Dendritic cell treated with granulocyte-macrophage colony-stimulating factor and Interleukin-4, amounts not matched to agents 40 ng/mL and 50 ng/mL, for 4 days (primary cell): ENCODE measurements around the gene CPN2.

ENCODE experiments used
- H3K27ac Mint-ChIP-seq: one replicate; pipeline ENCODE4 v1.8.0; 2022; ENCODE audit warnings: mild to moderate bottlenecking, mixed read lengths
- H3K27me3 Mint-ChIP-seq: one replicate; pipeline ENCODE4 v1.8.0; 2022; ENCODE audit warnings: mild to moderate bottlenecking, mixed read lengths
- H3K36me3 Mint-ChIP-seq: one replicate; pipeline ENCODE4 v1.8.0; 2022; ENCODE audit warnings: low read depth, mixed read lengths
- H3K4me1 Mint-ChIP-seq: one replicate; pipeline ENCODE4 v1.8.0; 2022; ENCODE audit warnings: low read depth, mixed read lengths
- H3K4me3 Mint-ChIP-seq: one replicate; pipeline ENCODE4 v1.8.0; 2022; ENCODE audit warnings: mild to moderate bottlenecking, moderate library complexity, mixed read lengths
- H3K9me3 Mint-ChIP-seq: one replicate; pipeline ENCODE4 v1.8.0; 2022; ENCODE audit warnings: mixed read lengths
- intact Hi-C: fragments of 100-400 bp; cut with micrococcal nuclease; formaldehyde crosslinking; loops from one replicate; pipeline ENCODE4 v1.15.0; 2022

The CPN2 gene

GRCh38 chr3:194304186-194304917, 46.8 kb downstream of the CPN2 start:
- no peaks in the 10 kb centered on the region for H3K9me3 Mint-ChIP-seq
- intact Hi-C loops: no loop called here
- H3K27ac Mint-ChIP-seq: no peak overlapping the region
- H3K4me1 Mint-ChIP-seq: no peaks in the 10 kb centered on the region
- peaks cover 44% of the 10 kb centered on the region for H3K27me3 Mint-ChIP-seq
- H3K36me3 Mint-ChIP-seq: no peaks in the 10 kb centered on the region
- H3K4me3 Mint-ChIP-seq: no peak overlapping the region

GRCh38 chr3:194303749-194304148, 47.4 kb downstream of the CPN2 start:
- H3K27me3 Mint-ChIP-seq: peaks cover 41% of the 10 kb centered on the region
- intact Hi-C loops: no loop called here

GRCh38 chr3:194301730-194302129, 49.4 kb downstream of the CPN2 start:
- no peaks in the 10 kb centered on the region for H3K36me3 Mint-ChIP-seq
- no peaks in the 10 kb centered on the region for H3K9me3 Mint-ChIP-seq
- no peaks in the 10 kb centered on the region for H3K4me1 Mint-ChIP-seq
- H3K4me3 Mint-ChIP-seq: no peak overlapping the region
- no peak overlapping the region for H3K27ac Mint-ChIP-seq
- H3K27me3 Mint-ChIP-seq: peaks cover 44% of the 10 kb centered on the region
- intact Hi-C loops: no loop called here

More at GRCh38 chr3:194303749-194304148, 47.4 kb downstream of the CPN2 start:
- no peaks in the 10 kb centered on the region for H3K36me3 Mint-ChIP-seq
- H3K4me1 Mint-ChIP-seq: no peaks in the 10 kb centered on the region
- no peak overlapping the region for H3K27ac Mint-ChIP-seq
- no peaks in the 10 kb centered on the region for H3K9me3 Mint-ChIP-seq
- no peak overlapping the region for H3K4me3 Mint-ChIP-seq

DNA sequence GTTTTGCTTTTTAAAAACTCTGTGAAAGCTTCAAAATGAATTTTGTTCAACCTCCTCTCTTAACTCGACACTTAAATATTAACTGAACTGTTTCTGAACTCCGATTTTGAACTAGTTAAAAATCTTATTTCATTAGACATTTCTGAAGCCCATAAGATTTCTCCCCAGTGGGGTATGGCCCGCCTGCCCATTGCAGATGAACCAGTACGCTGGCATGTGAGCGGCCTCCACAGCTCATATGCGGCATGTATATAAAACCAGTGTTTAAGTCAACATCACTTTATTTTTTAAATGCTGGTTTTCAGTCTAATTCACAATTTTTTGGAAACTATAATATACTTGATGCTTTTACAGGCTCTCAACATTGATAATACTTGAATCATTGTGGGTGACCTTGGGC, 50.2 kb downstream of the CPN2 start:
- intact Hi-C loops: no loop called here
- Mint-ChIP-seq H3K27me3 (peaks cover 41% of the 10 kb centered on the region), H3K4me1 (no peaks in the 10 kb centered on the region), H3K9me3 (no peaks in the 10 kb centered on the region), H3K4me3 (no peak overlapping the region), H3K36me3 (no peaks in the 10 kb centered on the region), H3K27ac (no peak overlapping the region)

- Mint-ChIP-seq H3K36me3 (no peaks in the 10 kb centered on the region), H3K27me3 (peaks cover 40% of the 10 kb centered on the region), H3K27ac (no peak overlapping the region), H3K4me3 (no peak overlapping the region), H3K9me3 (no peaks in the 10 kb centered on the region), H3K4me1 (no peaks in the 10 kb centered on the region)
- intact Hi-C loops: no loop called here
Measured at GRCh38 chr3:194300382-194300758, 50.8 kb downstream of the CPN2 start.

GRCh38 chr3:194298331-194299227, 52.5 kb downstream of the CPN2 start:
- no peaks in the 10 kb centered on the region for H3K4me1 Mint-ChIP-seq
- no peaks in the 10 kb centered on the region for H3K9me3 Mint-ChIP-seq
- no peak overlapping the region for H3K4me3 Mint-ChIP-seq
- H3K27ac Mint-ChIP-seq: no peak overlapping the region
- intact Hi-C loops: no loop called here
- peaks cover 37% of the 10 kb centered on the region for H3K27me3 Mint-ChIP-seq
- H3K36me3 Mint-ChIP-seq: no peaks in the 10 kb centered on the region

DNA sequence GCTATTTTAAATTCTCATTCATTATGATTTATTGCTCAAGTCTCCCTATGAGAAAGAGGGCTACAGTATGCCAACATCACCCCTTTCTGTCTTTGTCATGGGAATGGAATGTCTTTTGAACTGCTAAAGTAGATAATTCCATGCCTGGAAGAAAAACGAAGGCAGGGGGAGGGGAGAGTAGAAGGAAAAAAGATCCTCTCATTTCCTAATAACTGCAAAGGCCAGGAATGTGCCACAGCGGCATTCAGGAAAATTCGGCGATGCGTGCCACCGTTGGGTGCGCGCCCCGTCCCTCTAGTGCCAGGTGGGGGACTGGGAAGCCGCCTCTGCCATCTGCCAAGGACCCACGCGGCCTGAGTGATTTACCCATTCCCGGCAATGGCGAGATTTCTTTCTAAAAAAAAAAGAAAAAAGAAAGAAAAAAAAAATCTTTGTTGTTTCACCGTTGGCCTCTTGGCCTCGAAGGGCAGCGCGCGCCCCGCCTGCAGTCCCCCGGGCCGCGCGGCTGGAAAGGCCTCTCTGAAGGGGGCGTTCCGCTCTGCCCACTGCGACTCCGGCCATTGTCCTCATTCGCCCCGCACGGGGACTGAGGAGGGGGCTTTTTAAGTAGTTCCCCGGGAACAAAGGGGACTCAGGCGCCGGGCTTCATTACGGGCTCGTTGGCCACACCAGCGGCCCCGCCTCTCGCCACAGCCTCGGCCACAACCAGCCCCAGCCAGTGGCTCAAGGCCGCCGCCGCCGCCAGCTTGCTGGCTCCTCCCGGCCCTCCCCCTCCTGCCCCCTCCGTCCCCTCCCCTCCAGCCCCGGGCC, 54.5 kb downstream of the CPN2 start:
- H3K4me3 Mint-ChIP-seq: no peak overlapping the region
- H3K4me1 Mint-ChIP-seq: no peaks in the 10 kb centered on the region
- no peak overlapping the region for H3K27ac Mint-ChIP-seq
- intact Hi-C loops: no loop called here
- H3K9me3 Mint-ChIP-seq: no peaks in the 10 kb centered on the region
- no peaks in the 10 kb centered on the region for H3K36me3 Mint-ChIP-seq
- H3K27me3 Mint-ChIP-seq: peaks cover 45% of the 10 kb centered on the region

DNA sequence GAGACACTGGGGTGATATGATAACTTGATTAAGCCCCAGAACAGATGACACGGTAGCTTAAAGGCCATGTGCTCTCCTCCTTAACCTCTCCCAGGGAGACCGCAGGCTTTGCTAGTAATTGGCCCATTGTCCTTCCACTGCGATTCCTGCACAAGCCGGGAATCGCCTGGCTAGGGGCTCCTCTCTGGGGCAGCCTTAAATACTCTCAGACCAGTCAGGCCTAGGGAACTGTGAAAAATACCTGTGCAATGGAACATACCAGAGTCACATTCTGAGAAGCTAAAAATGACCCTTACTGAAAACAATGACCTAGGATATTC, 56.3 kb downstream of the CPN2 start:
- peaks cover 42% of the 10 kb centered on the region for H3K27me3 Mint-ChIP-seq
- no peaks in the 10 kb centered on the region for H3K9me3 Mint-ChIP-seq
- intact Hi-C loops: no loop called here
- H3K4me1 Mint-ChIP-seq: no peaks in the 10 kb centered on the region
- no peak overlapping the region for H3K27ac Mint-ChIP-seq
- no peaks in the 10 kb centered on the region for H3K36me3 Mint-ChIP-seq
- no peak overlapping the region for H3K4me3 Mint-ChIP-seq

DNA sequence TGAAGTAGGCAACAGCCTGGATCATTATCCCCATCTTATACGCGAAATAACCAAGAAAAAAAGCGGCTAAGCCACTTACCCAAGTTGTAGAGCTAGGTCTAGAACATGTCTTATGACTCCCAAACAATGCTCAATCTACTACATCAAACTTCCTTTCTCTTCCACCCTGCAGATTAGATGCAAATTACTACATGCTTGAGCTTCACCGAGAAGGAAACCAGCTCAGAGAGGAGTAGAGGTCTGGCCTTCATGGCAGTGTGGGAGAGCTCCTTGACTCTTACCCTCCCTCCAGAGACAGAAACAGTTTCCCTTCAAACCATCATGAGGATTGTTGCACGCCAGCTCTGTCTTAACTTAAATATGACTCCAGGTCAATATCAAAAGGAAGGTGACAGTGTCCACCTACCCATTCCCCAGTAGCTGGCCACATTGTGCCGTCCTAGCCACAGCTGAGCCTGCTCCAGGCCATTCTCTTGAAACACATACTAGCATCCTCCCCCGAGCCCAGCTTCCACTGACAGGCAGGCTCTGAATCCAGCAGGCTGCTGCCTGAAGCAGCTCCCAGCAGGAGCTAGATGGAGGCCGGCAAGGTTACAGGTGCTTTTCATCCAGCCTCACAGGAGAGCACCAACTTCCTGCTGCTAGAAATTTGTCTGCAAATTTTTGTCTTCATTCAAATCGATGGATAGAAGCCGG, 56.8 kb downstream of the CPN2 start:
- Mint-ChIP-seq H3K27ac (no peak overlapping the region), H3K27me3 (peaks cover 42% of the 10 kb centered on the region), H3K9me3 (no peaks in the 10 kb centered on the region), H3K4me1 (no peaks in the 10 kb centered on the region), H3K36me3 (no peaks in the 10 kb centered on the region), H3K4me3 (no peak overlapping the region)
- intact Hi-C loops: no loop called here

DNA sequence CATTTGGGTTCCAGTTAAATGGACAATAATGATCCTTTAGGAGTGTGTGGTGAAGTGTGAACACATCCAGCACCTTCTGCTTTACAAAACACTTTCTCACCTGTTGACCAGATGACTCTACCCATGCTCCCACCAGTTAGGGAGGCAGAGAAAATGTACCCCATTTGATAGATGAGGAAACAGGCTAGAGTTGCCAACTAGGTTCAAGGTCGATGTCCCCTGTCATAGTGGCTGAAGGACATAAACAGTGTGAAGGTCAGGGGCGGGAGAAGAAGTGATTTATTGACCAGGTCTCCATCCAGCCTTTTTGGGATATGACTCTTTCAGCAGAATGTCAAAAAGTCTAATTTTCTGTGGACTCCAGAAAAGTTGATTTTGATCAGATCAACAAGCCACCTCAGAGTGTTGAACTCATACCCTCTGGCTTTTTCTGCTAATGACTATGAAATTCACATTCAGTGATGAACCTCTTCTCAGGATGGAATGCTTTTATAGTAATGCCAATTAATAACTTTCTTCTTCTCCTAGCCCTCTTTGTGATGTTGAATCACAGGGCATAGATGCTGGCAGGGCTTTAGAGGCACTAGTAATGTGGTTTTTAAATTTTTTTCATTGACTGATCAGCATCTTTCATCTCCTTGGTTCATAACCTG, 57.5 kb downstream of the CPN2 start:
- H3K4me3 Mint-ChIP-seq: no peak overlapping the region
- intact Hi-C loops: no loop called here
- H3K27me3 Mint-ChIP-seq: peaks cover 40% of the 10 kb centered on the region
- H3K27ac Mint-ChIP-seq: no peak overlapping the region
- no peaks in the 10 kb centered on the region for H3K4me1 Mint-ChIP-seq
- H3K9me3 Mint-ChIP-seq: no peaks in the 10 kb centered on the region
- H3K36me3 Mint-ChIP-seq: no peaks in the 10 kb centered on the region

DNA sequence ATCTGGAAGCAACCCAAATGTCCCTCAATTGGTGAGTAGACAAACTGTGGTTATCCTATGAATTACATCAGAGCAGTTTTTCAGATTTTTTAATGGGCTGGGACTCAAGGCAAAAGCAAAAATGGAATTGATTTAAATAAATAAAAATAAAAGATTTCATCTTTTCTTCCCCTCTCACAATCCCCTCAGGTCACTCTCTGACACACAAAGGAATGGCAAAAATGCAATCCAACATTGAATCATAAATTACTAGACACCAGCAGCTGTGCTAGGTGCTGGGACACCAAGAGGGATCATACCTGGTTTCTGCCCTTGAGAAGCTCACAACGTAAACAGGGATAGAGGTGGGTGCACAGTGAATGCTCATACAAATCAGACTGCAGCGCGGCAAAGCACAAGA, 58.8 kb downstream of the CPN2 start:
- H3K27ac Mint-ChIP-seq: no peak overlapping the region
- no peaks in the 10 kb centered on the region for H3K9me3 Mint-ChIP-seq
- H3K4me1 Mint-ChIP-seq: no peaks in the 10 kb centered on the region
- peaks cover 28% of the 10 kb centered on the region for H3K27me3 Mint-ChIP-seq
- H3K36me3 Mint-ChIP-seq: no peaks in the 10 kb centered on the region
- no peak overlapping the region for H3K4me3 Mint-ChIP-seq
- intact Hi-C loops: no loop called here
